Coronary artery (tissue), 2 donors: Measurements from ENCODE around the gene ZNF514.

Experiments
- DNase-seq: peaks from one replicate; pipeline ENCODE4 v3.0.0-alpha.2; 2017; ENCODE audit warnings: low spot score
- H3K27ac ChIP-seq, 2 donors: fragments of 200-600 bp; sonication (generic); one replicate each; pipeline ENCODE4 v1.5.1; 2016 to 2019
- H3K4me3 ChIP-seq: fragments of 200-600 bp; sonication (generic); 2 replicates; pipeline ENCODE4 v1.5.1; 2016; ENCODE audit warnings: mild to moderate bottlenecking, moderate library complexity
- CTCF ChIP-seq: fragments of 200-600 bp; sonication (generic); IDR thresholded peaks from one replicate; pipeline ENCODE4 v1.5.1; 2019; ENCODE audit warnings: antibody characterized with exemption

Gene ZNF514

GRCh38 chr2:95159690-95160449 lies at the start of gene ZNF514:
Gene ZNF514, minus strand, starts transcription at chr2:95159848. Its CDS starts 6,595 bp downstream, at chr2:95153253.
- no peak for TF ChIP-seq CTCF
- peak within 1 kb of the TSS; percentile 71 to 91 for H3K27ac ChIP-seq
- peak; percentile 83 for DNase-seq
- H3K4me3 ChIP-seq: peak within 1 kb of the TSS; percentile 96

- no peak for DNase-seq
- Histone ChIP-seq H3K27ac (no peak overlapping the region), H3K4me3 (peak overlapping the region; percentile 93)
- TF ChIP-seq CTCF: no peak
Measured at GRCh38 chr2:95208106-95208505, 48.5 kb upstream of the ZNF514 start.

- peak; percentile 92 for DNase-seq
- no peak for TF ChIP-seq CTCF
- peak within 1 kb of the TSS; percentile 93 for H3K4me3 ChIP-seq
- H3K27ac ChIP-seq: peak within 1 kb of the TSS; percentile 89 to 91
Measured at GRCh38 chr2:95207111-95207961, 47.7 kb upstream of the ZNF514 start, which contains the start of gene ZNF892. Gene ZNF892, plus strand, starts transcription at chr2:95207521. Its CDS starts 295 bp downstream, at chr2:95207816.

- TF ChIP-seq CTCF: no peak
- no peak overlapping the region for H3K27ac ChIP-seq
- no peak for DNase-seq
- peak overlapping the region; percentile 93 for H3K4me3 ChIP-seq
Measured at GRCh38 chr2:95206096-95206495, 46.4 kb upstream of the ZNF514 start.

GRCh38 chr2:95204396-95204795 lies 44.7 kb upstream of the ZNF514 start:
- no peak for DNase-seq
- no peak for TF ChIP-seq CTCF
- Histone ChIP-seq H3K27ac (no peak overlapping the region), H3K4me3 (no peak overlapping the region)

GRCh38 chr2:95203911-95204310 lies 44.3 kb upstream of the ZNF514 start:
- TF ChIP-seq CTCF: no peak
- DNase-seq: no peak
- Histone ChIP-seq H3K4me3 (no peak overlapping the region), H3K27ac (no peak overlapping the region)
